ENCODE data around the gene LPIN1.

The LPIN1 gene

GRCh38 chr2:11746376-11746806 lies at the start of gene LPIN1:
LPIN1 (plus strand) TSS chr2:11746632; CDS start chr2:11765542, 18,910 bp downstream.
- no peak for DNase-seq

- DNase-seq, result no peak
Measured at GRCh38 chr2:11696736-11697102, 49.7 kb upstream of the LPIN1 start.

GRCh38 chr2:11697103-11697871 lies 49.1 kb upstream of the LPIN1 start:
- DNase-seq, result no peak

GRCh38 chr2:11698009-11698922 lies 48.2 kb upstream of the LPIN1 start:
- DNase-seq, result no peak

GRCh38 chr2:11699686-11700670 lies 46.5 kb upstream of the LPIN1 start:
- no peak for DNase-seq

- DNase-seq, result no peak
Measured at GRCh38 chr2:11701206-11701605, 45.2 kb upstream of the LPIN1 start.

- DNase-seq, result no peak
Measured at GRCh38 chr2:11701751-11702301, 44.6 kb upstream of the LPIN1 start.

GRCh38 chr2:11702946-11703345 lies 43.5 kb upstream of the LPIN1 start:
- DNase-seq, result no peak

GRCh38 chr2:11703700-11704099 lies 42.7 kb upstream of the LPIN1 start:
- no peak for DNase-seq

GRCh38 chr2:11705063-11705462 lies 41.4 kb upstream of the LPIN1 start:
- no peak for DNase-seq

GRCh38 chr2:11705711-11706110 lies 40.7 kb upstream of the LPIN1 start:
- no peak for DNase-seq

GRCh38 chr2:11708106-11708505 lies 38.3 kb upstream of the LPIN1 start:
- DNase-seq, result no peak

- no peak for DNase-seq
Measured at GRCh38 chr2:11709293-11709692, 37.1 kb upstream of the LPIN1 start.

GRCh38 chr2:11710210-11710609 lies 36.2 kb upstream of the LPIN1 start:
- DNase-seq, result no peak

- DNase-seq, result no peak
Measured at GRCh38 chr2:11710632-11711353, 35.6 kb upstream of the LPIN1 start.

- DNase-seq, result no peak
Measured at GRCh38 chr2:11711354-11711716, 35.1 kb upstream of the LPIN1 start.

GRCh38 chr2:11711751-11712150 lies 34.7 kb upstream of the LPIN1 start:
- no peak for DNase-seq

- no peak for DNase-seq
Measured at GRCh38 chr2:11712866-11713265, 33.6 kb upstream of the LPIN1 start.

GRCh38 chr2:11713815-11714214 lies 32.6 kb upstream of the LPIN1 start:
- no peak for DNase-seq

GRCh38 chr2:11715987-11716652 lies 30.3 kb upstream of the LPIN1 start:
- DNase-seq, result no peak

GRCh38 chr2:11716689-11717321 lies 29.6 kb upstream of the LPIN1 start:
- DNase-seq, result no peak
